Activated CD8-positive, alpha-beta memory T cell treated with anti-CD3 and anti-CD28 coated beads, Interleukin-2, amount 50 U/mL, for 1 hour (primary cell): ENCODE data around the gene FIBP.

Experiments
- DNase-seq: peaks from one replicate; pipeline ENCODE4 v3.0.0-alpha.2; 2020; ENCODE audit errors: extremely low read depth

Gene FIBP

DNA sequence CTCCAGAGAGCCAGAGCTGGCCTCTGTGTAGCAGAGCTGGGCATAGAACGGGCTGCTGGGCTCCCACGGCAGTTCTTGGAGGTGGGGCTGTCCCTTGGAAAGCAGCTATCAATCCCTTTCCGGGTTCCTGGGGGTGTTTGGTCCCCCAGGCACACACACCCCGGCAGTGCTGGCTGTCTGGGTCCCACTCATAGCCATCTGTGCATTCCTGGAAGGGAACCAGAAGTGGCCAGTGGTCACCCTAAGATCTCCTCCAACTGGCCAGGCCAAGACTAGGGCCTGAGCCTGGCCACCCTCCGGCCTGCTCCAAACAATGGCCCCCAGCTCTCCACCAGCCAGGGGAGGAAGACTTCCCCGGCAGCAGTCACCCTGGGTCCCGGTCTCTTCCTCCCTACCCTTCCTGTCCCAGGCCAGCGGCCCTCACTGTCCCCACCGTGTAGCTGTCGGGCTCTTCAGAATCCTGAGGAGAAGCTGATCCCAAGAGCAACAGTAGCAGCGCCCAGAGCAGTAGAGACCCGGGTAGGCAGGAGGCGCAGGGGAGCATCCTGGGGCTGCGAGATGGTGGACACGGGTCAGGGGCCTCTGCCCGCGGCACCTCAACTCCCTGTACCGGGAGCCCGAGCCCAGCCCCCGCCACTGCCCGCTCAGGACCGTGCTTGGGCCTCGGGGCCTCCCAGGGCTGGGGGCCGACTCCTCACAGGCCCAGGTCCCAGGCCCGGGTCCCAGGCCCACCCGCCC lies 16.3 kb downstream of the FIBP start:
- DNase-seq, result no peak

DNA sequence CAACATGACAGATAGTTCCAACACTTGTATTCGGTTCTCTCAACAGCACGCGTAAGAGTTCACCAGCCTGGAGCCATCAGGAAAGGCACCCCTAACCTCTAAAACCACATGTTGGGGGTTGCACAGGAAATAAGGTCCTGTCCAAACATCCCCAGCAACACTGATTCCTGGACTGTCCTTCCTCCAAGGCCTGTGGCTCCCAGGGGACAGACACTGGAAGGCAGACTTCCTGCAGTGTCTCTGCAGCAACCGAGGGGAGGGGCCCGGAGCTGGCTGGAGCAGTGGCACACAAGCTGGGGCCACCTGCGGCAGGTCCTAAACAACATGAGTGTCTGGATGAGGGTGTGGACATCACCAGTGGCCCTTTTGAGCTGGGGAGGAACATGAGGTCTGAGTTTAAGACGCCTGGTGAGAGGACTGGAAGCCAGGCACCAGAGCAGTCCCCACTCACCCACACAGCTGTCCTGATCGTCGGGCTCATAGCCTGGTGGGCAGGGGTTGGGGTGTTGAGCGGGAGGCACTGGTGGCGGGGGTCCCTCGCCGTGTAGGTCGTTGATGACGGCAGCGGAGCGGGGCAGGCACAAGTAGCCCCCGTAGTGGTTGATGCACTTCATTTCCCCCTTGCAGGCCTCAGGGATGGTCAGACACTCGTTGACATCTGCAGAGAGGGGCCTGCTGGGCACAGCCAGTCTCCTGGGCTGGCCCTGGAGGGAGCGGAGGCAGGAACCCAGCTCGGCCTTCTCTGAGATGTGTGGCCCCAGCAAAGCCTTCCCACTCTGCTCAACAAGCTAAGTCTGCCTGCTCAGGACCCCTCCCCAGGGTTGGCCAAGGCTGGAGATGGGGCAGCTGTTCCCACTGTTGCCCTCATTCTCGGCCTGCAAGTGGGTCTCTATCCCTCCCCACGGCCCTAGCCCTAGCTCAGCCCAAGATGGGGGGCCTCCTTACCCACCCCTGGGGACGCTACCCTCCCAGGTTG lies 17.3 kb downstream of the FIBP start:
- DNase-seq, result no peak

DNA sequence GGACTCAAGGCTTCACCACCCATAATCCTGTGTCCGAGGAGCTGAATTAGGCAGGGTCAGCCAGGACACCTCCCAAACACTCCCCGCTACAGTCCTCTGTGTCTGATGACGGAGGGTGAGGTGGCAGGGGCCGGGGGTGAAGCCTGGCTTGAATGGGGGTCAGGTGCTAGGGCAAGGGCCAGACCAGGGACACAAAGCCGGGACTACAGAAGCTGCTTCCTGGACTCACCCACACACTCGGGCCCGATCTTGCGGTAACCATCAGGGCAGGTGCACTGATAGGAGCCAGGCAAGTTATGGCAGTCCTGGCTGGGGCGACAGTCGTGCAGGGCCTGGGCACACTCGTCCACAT lies 18.0 kb downstream of the FIBP start:
- no peak for DNase-seq

DNA sequence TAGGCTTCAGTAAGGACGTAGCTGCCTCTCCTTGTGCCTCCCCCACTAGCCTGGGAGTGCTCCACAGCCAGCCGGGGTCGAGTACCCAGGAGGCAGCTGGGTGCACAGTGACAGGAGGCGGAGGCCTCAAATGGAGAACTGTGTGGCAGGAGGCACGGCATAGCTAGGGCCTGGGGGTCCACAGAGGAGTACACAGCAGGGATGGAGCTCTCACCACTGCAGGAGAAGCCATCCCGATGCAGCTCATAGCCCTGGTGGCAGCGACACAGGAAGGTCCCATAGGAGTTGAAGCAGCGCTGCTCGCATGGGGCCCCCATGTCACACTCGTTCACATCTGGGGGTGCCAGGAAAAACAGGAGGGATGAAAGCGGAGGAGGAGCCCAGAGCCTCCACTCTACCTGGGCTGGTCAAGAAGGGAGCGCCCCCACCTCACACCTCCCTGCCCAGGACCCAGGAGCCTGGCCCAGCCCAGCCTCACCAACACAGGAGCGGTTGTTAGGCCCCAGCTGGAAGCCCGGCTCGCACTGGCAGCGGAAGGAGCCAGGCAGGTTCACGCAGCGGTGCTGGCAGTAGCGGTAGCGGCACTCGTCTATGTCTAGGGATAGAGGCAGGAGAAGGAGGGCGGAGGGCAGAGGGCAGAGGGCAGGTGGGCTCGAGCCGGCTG lies 18.5 kb downstream of the FIBP start:
- DNase-seq, result no peak

DNA sequence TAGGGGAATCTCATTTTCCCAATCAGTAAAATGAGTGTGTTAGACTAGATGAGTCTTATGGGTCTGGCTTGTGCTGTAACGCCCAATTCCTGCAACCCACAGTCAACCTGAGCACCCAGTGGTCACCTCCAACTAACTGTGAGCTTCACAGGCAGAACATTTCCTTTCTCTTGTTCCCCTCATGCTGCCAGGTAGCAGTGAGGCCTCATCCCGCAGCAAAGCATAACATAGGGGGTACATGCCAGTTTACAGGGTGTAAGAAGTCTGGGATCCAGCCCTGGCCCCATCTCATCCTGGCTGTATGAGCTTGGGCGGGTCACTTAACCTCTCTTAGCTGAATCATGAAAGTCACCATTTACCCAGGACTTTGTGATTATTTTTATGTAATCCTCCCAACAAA lies 19.4 kb downstream of the FIBP start:
- no peak for DNase-seq

DNA sequence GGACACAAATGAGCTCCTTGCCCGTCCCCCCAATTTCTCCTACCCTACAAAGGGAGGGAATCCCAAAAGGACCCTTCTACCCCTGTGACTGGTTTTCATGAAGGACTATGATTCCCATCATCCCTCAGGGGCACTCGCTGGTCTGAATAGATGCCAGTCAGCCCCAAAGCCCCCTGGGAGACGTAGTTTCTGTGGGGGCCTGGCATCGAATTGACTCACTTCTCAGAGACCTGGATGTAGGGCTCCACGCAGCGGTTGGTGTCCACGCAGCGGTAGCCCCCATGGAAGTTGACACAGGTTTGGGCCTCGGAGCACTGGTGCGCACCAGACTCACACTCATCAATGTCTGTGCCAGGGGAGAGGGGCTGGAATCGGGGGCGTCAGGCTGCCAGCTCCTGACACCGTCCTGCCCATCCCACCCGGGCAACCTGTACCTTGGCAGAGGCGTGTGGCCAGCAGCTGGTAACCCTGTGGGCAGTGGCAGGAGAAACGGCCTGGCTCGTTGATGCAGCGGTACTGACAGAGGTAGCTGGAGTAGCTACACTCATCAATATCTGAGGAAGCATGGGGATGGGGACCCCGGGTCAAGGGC lies 20.1 kb downstream of the FIBP start:
- DNase-seq, result no peak

DNA sequence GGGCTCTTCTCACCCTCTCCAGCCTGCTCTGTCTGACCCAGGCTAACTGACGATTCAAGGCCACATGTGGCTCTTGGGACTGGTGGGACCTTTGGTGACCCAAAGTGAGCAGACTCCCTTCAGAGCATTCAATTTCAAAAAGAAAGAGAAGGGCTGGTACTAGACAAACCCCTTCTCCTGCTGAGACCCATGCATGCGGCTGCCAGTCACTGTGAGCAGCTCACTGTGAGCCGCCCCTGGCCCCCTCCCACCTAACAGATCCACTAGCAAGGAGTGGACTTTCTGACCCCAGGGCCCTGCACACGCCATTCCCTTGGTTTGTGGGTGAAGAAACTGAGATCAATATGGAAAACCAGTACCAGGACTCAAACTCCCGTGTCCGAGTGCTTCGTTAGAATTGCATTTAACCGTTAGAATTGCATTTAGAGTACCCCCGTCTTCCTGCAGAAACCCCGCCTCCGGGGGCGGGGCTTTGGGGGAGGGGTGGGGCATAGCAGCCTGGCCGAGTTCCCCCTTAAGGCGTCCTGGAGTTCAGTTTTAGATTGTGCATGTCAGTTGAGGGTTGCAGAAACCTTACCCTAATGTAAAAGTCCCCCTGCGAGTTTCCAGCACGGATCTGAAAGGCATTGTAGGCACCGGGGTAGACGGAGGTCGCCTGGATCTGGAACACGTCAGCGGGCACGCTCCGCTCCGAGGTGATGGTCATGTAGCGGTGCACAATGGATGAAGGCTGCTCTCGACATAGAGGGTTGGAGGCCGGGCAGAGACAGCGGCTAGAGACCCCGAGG lies 20.8 kb downstream of the FIBP start:
- no peak for DNase-seq

DNA sequence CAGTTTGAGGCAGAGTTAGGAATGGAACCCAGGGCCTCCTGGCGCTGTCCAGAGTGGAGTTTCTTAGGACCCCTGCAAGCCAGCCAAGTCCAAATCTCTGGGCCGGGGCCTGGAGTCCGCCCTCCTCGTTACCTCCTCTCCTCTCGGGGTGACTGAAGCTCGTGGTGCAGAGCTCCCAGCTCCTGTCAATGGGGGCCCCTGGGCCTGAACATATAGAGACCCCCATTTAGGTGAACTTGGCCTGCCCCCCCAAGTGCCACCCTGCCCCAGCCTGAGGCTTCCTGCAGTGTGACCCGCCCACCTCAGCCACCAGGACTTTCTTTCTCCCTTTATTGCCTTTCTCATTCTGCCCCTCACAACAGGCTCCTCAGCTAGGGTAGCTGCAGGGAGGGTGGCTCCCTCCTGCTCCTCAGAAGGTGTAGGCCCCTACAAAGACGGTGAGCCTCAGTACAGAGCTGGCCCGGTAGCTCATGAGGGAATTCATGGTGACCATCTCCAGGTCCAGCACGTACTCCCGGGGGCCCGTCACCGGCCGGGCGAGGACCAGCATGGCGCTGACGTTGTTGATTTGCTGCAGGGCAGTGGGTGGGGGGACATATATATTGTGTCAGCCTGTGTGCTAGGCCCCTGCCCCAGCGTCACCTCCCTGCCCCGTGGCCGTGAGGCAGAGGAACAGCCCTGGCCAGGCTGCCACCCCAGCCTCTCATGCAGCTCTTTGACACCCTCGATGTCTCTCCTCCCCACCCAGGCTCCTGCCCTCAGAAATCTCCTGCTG lies 21.6 kb downstream of the FIBP start:
- DNase-seq, result no peak

DNA sequence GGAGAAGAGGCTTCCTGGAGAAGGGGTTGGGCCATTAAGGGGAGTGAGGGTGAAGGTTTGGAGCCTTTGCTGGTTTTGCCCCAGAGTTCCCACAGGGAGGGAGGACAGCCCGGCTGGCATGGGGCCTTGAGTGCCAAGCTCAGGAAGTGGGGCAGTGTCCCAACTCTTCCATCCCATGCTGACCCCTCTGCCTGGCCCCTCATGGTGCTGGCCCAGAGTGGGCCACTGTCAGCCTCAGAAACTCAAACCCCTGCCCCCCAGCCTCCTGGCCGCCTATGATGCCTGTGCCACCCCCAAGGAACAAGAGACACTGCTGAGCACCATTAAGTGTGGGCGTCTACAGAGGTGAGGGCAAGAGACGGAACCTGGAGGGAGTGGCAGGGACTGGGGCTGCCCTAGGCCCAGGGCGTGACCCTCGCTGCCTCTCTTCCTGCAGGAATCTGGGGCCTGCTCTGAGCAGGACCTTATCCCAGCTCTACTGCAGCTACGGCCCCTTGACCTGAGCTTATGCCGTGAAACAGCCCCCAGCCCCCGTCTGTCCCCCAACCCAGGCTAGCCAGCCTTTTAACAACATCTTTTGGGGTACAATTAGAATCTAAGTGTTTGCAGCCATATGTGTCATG lies 22.6 kb downstream of the FIBP start:
- no peak for DNase-seq

DNA sequence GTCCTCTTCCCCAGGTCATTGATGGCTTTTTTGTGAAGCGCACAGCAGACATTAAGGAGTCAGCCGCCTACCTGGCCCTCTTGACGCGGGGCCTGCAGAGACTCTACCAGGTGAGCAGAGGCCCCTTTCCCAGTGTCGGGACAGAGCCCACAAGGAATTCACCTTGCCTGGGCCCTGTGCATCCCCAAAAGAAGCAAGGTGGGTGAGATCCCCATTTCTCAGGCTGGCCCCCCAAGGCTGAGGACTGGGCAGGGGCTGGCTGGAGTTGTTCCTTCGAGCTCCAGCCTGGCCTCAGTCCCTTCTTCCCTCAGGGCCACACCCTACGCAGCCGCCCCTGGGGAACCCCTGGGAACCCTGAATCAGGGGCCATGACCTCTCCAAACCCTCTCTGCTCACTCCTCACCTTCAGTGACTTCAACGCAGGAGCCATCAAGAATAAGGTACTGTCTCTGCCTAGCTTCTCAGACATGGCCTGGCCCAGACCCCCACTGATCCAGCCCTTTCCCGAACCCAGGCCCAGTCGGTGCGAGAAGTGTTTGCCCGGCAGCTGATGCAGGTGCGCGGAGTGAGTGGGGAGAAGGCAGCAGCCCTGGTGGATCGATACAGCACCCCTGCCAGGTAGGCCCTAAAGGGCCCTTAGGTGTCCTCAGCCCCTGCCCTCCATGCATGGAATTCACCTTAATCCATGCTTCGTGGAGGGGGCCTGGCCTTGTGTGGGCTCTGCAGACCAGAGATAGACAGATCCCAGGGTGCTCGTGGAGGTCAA lies 23.4 kb downstream of the FIBP start:
- DNase-seq, result no peak

DNA sequence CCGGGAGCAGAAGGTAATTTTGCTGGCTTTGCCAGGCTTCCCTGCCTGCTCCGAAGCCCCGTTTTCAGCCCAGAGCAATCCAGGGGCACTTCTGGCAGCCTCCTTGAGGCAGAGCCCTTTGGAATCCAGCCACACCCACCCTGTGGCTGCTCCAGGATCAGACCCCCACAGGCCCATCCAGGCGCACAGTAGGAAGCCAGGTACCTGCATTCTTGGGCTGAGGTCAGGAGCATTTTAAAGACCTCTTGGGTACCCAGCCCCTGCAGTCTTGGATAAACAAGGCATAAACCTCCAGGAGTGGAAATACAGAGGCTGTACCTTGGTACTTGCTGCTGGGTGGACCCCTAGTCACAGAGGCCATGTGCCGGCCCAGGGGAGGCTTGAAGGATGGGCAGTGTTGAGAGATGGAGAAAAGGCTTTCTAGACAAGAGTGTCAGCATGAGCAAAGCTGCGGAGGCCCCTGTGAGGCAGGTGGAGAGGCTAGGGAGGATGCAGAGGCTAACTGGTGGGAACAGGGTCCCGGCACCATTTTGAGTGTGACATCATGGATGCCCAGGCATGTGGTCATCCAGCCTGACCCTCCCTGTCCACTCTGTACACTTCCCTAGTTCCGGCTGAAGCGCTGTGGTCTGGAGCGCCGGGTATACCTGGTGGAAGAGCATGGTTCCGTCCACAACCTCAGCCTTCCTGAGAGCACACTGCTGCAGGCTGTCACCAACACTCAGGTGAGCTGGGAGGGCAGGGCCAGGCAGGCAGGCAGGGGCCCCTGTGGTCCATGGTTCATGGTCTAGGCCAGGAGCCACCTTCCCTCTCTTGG lies 24.2 kb downstream of the FIBP start:
- DNase-seq, result no peak

DNA sequence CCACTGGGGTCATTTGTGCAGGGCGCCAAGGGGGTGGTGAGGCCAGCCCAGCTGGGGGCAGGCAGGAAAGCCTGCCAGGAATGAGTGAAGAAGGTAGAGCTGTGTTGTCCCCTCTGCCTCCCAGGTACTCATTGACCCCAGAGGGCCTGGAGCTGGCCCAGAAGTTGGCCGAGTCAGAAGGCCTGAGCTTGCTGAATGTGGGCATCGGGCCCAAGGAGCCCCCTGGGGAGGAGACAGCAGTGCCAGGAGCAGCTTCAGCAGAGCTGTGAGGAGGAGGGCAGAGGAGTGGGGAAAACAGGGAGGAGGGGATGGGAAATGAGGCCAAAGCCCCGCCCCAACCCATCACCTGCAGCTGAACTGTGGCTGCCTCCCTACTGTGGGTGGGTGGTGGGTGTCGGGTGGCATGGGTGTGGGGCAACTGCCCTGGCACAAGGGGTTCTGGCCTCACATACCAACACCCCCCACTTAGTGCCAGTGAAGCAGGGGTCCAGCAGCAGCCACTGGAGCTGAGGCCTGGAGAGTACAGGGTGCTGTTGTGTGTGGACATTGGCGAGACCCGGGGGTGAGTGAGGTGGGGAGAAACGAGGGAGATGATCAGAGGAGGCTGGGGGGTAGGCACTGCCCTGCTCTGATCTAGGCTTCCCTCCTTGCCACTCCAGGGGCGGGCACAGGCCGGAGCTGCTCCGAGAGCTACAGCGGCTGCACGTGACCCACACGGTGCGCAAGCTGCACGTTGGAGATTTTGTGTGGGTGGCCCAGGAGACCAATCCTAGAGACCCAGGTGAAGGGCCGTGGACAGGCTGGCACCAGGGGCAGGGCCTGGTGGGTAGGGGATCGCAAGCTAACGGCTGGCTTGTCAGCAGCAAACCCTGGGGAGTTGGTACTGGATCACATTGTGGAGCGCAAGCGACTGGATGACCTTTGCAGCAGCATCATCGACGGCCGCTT lies 25.1 kb downstream of the FIBP start:
- no peak for DNase-seq

DNA sequence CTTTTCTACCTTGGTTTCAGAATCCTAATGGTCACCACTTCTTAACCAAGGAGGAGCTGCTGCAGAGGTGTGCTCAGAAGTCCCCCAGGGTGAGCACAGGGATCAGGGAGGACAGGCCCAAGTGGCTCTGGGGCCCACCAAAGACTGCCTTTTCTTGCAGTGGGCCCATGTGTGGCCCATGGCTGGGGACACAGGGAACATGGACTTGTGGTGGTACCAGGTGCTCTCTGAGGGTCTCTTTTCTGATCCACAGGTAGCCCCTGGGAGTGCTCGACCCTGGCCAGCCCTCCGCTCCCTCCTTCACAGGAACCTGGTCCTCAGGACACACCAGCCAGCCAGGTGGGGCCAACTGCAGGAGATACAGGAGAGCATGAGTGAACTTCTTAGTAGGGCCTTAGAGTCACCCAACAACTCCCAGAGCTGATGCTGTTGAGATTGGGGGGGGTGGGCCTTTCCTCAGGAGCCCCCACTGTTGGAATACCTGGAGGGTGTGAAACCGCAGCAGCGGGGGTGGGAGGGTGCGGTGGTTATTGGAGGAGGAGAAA lies 26.0 kb downstream of the FIBP start:
- no peak for DNase-seq

DNA sequence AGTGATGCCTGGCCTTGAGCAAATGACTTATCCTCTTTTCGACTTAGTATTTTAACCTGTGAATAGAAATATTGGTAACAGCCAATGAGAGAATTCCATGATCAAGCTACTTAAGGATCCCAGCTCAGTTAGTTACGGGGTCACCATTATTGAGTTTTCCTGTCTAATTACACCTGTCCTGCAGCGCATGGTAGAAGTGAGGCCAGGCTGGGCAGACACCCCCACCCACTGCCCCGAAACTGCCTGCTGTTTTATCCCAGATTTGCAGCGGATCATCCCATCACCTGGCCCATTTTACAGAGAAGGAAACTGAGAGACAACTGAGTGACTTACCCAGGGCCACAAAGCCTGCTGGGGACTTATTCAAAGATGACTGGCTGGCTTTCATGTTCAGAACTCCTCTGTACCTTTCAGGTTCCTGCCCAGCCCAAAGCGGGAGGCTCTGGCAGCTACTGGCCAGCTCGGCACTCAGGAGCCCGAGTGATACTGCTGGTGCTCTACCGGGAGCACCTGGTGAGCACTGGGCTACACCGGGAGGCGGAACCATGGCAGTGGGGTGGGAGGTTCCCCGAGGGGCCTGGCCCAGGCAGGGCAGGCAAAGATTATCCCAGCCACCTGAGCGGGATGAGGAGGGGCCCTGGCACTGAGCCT lies 26.6 kb downstream of the FIBP start:
- no peak for DNase-seq

DNA sequence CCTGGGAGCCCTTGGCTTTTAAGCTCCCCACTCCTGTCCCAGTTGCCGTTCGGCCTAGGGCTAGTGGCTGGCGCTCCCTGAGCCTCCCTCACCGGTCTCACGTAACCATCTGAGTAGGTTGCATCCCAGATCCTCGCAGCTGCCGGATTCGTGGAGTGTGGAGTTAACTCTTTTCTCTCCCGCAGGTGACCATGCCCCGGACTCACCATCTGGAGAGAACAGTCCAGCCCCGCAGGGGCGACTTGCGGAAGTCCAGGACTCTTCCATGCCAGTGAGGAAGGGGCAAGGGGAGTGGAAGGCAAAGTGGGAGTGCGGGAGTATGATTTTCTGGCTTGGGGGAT lies 27.1 kb downstream of the FIBP start:
- no peak for DNase-seq

DNA sequence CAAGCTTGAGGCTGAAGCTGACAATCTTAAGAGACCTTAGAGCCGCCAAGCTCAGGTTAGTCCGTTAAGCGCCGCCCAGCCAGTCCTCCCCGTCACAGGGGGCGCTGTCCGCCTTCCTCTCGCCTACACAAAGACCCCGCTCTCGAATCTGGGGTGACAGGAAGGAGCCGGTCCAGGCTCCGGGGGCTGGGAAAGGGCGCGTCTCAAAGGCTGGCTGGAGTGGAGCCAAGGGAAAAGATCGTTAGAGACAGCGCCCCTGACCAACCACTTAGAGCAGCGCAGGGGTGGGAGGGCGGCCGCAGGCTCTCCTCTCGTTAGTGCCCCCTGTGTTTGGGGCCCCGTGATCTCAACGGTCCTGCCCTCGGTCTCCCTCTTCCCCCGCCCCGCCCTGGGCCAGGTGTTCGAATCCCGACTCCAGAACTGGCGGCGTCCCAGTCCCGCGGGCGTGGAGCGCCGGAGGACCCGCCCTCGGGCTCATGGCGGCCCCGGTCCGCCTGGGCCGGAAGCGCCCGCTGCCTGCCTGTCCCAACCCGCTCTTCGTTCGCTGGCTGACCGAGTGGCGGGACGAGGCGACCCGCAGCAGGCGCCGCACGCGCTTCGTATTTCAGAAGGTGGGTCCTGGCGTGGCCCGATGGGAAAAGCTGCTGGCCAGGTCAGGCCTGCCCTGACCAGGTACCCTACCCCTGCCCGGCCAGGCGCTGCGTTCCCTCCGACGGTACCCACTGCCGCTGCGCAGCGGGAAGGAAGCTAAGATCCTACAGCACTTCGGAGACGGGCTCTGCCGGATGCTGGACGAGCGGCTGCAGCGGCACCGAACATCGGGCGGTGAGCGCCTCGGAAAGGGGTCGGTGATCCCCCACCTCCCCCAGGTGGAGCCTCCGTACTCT lies 27.8 kb downstream of the FIBP start, which contains the start of gene MUS81:
TSS of gene MUS81 (plus strand) at position 156 of the 887 bp plus-strand sequence. CDS start at position 477, 321 bp downstream.
- peak; percentile 86 for DNase-seq
